ACHN (cell line): Measurements from ENCODE around the gene ITFG1.
A peak's percentile ranks its signal among the peaks of the same experiment; 100 is the strongest.

Experiments
- DNase-seq: peaks from one replicate; pipeline ENCODE4 v3.0.0-alpha.2; 2015
- in situ Hi-C: cut with HindIII; loops from 2 replicates; pipeline ENCODE4 v1.10.0; 2017; ENCODE audit warnings: low sequenced_read_pairs, low pct_ligation_motif_present, low pct_unique_long_range_greater_than_20kb

ITFG1 gene

GRCh38 chr16:47460711-47461597 is at the start of gene ITFG1, which contains the start of gene PHKB:
TSS of gene ITFG1 (minus strand) at chr16:47461063. CDS start at chr16:47461045, 18 bp downstream.
TSS of gene PHKB (plus strand) at chr16:47461331. CDS start at chr16:47461351, 20 bp downstream.
- in situ Hi-C loops: no loop called here
- peak; percentile 94 for DNase-seq

DNA sequence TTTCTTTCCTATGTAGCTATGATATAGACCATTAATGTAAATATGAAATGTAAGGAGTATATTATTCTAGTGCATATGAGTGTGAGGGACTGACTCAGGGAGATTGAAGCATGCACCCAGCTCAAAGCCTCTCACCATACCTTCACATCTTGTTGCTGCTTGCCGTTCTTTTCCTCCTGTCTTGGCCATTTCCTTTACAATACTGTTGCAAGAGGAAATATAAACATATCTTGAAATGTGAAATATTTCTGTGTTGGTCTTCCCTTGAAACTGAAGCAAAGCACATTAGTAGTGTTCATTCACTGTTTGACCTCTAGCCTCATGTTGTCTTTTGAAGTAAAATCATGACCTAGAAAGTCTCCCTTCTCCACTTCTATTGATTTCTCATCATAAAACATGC is 46.8 kb upstream of the ITFG1 start:
- in situ Hi-C loops: no loop called here
- no peak for DNase-seq

- peak; percentile 76 for DNase-seq
- in situ Hi-C loops: no loop called here
Measured at GRCh38 chr16:47506800-47507199, 45.9 kb upstream of the ITFG1 start.

- in situ Hi-C loops: no loop called here
- no peak for DNase-seq
Measured at GRCh38 chr16:47504599-47504998, 43.7 kb upstream of the ITFG1 start.

DNA sequence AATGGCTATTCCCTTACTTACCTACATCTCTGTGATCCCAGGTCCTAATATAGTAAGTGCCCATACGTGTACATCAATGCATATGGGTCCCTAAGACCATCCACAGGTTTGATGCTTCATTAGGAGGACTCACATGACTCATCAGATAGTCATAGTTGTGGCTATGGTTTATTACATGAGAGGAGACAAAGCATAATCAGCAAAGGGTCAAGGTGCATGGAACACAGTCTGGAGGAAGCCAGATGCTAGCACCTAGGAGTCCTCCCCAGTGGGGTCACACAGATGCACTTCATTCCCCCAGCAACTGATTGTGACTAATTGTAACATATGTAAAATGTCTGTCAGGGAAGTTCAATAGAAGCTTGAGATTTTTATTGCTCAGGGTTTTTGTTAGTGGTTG is 43.1 kb upstream of the ITFG1 start:
- in situ Hi-C loops: no loop called here
- DNase-seq: no peak

DNA sequence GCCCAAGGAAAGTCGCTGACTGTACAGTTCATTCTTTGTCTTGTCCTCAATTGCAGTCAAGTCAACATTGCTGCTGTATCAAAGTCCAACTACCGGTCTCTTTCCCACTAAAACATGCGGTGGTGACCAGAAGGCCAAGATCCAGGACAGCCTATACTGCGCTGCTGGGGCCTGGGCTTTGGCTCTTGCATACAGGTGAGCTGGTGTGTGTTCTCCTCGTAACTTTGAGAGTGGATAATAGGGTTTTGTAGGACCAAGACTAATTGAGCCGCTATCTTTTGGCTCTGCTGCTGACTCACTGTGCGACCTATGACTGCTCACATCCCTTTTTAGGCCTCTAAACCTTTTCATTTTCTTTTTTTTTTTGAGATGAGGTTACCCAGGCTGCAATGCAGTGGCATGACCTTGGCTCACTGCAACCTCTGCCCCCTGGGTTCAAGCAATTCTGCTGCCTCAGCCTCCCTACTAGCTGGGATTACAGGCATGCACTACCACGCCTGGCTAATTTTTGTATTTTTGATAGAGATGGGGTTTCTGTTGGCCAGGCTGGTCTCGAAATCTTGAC is 38.9 kb upstream of the ITFG1 start:
- in situ Hi-C loops: no loop called here
- DNase-seq: no peak

GRCh38 chr16:47499080-47499699 is 38.3 kb upstream of the ITFG1 start:
- DNase-seq: no peak
- in situ Hi-C loops: no loop called here

- no peak for DNase-seq
- in situ Hi-C loops: no loop called here
Measured at GRCh38 chr16:47493381-47494337, 32.8 kb upstream of the ITFG1 start.

DNA sequence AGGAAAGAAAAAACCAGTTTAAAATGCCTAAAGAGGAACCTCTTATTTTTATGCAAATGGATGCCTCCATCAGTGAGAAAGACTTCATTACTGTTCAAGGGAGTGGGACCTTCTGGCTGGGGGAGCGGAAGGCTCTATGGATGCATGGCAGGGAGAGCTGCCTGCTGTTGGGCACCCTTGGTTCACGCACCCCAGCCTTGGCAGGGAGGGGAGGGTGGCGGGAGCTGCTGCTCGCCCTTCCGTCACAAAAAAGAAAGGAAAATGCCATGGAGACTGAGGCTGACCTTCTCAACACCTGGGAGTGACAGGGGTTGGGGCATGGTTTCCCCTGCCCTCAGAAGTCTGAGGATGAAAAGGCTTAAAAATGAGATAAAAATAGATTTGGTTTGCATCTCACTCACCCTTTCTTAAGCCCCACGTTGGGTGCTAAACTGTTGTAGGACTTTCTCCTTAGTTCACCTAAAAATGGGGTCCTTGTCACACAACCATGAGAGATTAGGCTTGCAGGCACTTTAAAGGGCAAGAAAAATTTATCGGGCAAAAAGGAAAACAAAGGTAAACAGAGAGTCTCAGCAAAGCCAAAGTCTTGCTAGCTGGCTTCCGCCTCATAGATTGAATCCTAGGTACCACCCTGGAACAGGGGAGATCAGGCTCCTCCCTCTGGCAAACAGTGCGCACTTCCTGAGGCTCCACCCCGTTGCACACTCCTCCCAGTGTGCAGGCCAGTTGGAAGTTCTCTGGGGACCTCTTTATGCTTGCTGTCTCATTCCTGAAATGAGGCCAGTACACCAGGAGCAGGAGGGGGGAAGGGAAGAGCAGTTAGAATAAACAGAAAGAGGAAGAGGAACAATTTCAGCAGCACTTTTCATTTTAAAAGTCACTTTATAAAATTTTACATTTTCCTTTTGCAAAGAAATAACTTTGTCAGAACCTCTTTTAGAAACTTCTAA is 31.8 kb upstream of the ITFG1 start:
- no peak for DNase-seq
- in situ Hi-C loops: no loop called here

- no peak for DNase-seq
- in situ Hi-C loops: no loop called here
Measured at GRCh38 chr16:47492036-47492427, 31.2 kb upstream of the ITFG1 start.

GRCh38 chr16:47490471-47490870 is 29.6 kb upstream of the ITFG1 start:
- no peak for DNase-seq
- in situ Hi-C loops: no loop called here

DNA sequence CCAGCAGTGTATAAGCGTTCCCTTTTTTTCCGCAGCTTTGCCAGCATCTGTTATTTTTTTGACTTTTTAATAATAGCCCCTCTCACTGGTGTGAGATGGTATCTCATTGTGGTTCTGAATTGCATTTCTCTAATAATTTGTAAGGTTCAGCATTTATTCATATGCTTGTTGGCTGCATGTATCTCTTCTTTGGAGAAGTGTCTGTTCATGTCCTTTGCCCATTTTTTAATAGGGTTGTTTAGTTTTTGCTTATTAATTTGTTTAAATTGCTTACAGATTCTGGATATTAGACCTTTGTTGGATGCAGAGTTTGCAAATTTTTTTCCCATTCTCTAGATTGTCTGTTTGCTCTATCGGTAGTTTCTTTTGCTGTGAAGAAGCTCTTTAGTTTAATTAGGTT is 27.2 kb upstream of the ITFG1 start:
- DNase-seq: no peak
- in situ Hi-C loops: no loop called here

DNA sequence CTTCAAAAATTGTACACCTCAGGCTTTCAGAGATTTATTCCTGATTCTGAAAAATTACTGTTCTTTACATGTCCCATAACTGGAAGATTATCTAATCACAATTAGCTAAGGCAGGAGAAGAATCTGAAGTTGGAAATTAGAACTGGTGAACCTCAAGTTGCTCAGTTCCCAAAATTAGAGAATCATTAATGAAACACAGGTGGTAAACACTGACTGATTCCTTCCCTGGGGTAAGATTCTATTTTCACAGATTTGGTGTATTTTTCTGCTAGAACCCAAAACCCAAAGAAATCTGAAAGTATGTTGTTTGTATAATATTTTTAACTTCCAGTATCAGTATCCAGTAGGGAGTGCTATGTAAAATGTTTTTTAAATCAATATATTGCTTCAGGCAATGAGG is 26.0 kb upstream of the ITFG1 start:
- in situ Hi-C loops: no loop called here
- no peak for DNase-seq

- in situ Hi-C loops: no loop called here
- no peak for DNase-seq
Measured at GRCh38 chr16:47483616-47484015, 22.8 kb upstream of the ITFG1 start.

GRCh38 chr16:47481698-47482374 is 21.0 kb upstream of the ITFG1 start:
- DNase-seq: no peak
- in situ Hi-C loops: no loop called here

GRCh38 chr16:47480410-47480809 is 19.5 kb upstream of the ITFG1 start:
- no peak for DNase-seq
- in situ Hi-C loops: no loop called here

- DNase-seq: no peak
- in situ Hi-C loops: no loop called here
Measured at GRCh38 chr16:47477679-47478078, 16.8 kb upstream of the ITFG1 start.
